T-helper 17 cell (primary cell): Measurements from ENCODE around the gene KCNQ5. TPM values are rescaled to one million over a fixed set of nuclear protein-coding genes. Genes with fewer than 3 reads are reported as not detected.
"Not testable (repeated sequence)": the region's sequence is repeated elsewhere in the genome, so short reads cannot be mapped to it uniquely, and the experiment has no call there.

Experiments
- ATAC-seq: fragments of 150-1000 bp; cut with Tn5 transposase; 2 replicates; pipeline ENCODE4 v1.10.0; 2021; ENCODE audit warnings: mild to moderate bottlenecking, moderate library complexity
- DNase-seq, 3 donors: peaks; one replicate each; pipeline versions ENCODE4 v3.0.0 to v3.0.0-alpha.2; 2020 to 2021
- H3K9me3 ChIP-seq: one replicate; pipeline ENCODE4 v1.7.0; 2013; ENCODE audit warnings: low read length, mild to moderate bottlenecking; ENCODE audit not compliant: control insufficient read depth, poor library complexity, severe bottlenecking
- H3K27ac Mint-ChIP-seq: one replicate; pipeline ENCODE4 v1.8.0; 2022; ENCODE audit warnings: mild to moderate bottlenecking, moderate library complexity, mixed read lengths
- H3K27me3 Mint-ChIP-seq: one replicate; pipeline ENCODE4 v1.8.0; 2022; ENCODE audit warnings: mixed read lengths
- H3K36me3 Mint-ChIP-seq: one replicate; pipeline ENCODE4 v1.8.0; 2022; ENCODE audit warnings: low read depth, mixed read lengths
- H3K4me1 Mint-ChIP-seq: one replicate; pipeline ENCODE4 v1.8.0; 2022; ENCODE audit warnings: mild to moderate bottlenecking, mixed read lengths
- H3K4me3 Mint-ChIP-seq: one replicate; pipeline ENCODE4 v1.8.0; 2022; ENCODE audit warnings: mild to moderate bottlenecking, moderate library complexity, mixed read lengths
- total RNA-seq, 4 donors: library from RNA in 2 of 4; stranded (reverse) in 2 of 4; gene quantifications; one replicate each; pipeline ENCODE4 v1.2.3 and lab custom pipeline; 2022 to 2026

The KCNQ5 gene
- total RNA-seq, 2 donors from 2014 or later, result 1.5 to 3.3 TPM

DNA sequence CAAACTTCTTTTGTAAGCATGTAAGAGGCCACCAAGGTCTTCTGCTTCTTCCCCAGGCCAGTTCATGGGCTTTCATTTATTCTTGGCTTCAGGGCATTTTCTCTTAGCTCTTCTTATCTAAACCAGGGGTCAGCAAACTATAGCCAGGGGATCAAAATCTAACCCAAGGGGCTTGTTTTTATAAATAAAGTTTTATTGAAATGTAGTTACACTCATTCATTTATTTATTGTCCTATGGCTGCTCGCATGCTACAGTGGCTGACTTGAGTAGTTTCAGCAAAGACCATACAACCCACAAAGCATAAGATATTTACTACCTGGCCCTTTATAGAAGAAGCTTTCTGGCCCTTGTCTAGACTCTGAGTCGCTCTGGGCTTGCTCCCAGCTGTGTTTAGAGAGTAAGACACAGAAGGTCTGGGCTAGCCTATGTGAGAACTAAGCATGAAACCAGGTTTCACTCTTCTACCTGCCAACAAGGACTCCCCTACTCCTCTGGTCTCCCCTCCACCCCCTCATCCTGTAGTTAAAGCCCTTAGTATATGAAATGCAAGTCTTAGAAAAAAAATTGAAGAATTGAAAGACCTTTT, 560.2 kb downstream of the KCNQ5 start:
- H3K36me3 Mint-ChIP-seq, result no peaks in the 10 kb centered on the region
- H3K27me3 Mint-ChIP-seq, result peaks cover 28% of the 10 kb centered on the region
- H3K4me1 Mint-ChIP-seq, result peaks cover 8% of the 10 kb centered on the region
- H3K9me3 ChIP-seq, result no peaks in the 10 kb centered on the region
- H3K4me3 Mint-ChIP-seq, result no peak overlapping the region
- DNase-seq, result no peak
- no peak overlapping the region for H3K27ac Mint-ChIP-seq
- ATAC-seq, result no peak

DNA sequence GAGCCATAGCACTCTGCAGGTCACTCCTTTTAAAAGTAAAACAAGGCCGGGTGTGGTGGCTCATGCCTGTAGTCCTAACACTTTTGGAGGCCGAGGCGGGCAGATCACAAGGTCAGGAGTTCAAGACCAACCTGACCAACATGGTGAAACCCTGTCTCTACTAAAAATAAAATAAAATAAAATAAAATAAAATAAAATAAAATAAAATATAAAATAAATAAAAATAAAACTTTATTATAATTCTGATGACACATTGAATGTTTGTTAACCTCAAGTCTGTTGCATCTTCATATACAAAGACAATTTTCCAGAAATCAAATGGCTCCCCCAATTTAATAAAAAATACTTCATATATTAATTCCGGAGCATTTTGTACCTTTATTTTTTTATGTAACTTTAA, 571.4 kb downstream of the KCNQ5 start:
- not testable (repeated sequence) for H3K4me1 Mint-ChIP-seq, H3K27me3 Mint-ChIP-seq, H3K36me3 Mint-ChIP-seq, DNase-seq, H3K27ac Mint-ChIP-seq, ATAC-seq, H3K4me3 Mint-ChIP-seq, H3K9me3 ChIP-seq

DNA sequence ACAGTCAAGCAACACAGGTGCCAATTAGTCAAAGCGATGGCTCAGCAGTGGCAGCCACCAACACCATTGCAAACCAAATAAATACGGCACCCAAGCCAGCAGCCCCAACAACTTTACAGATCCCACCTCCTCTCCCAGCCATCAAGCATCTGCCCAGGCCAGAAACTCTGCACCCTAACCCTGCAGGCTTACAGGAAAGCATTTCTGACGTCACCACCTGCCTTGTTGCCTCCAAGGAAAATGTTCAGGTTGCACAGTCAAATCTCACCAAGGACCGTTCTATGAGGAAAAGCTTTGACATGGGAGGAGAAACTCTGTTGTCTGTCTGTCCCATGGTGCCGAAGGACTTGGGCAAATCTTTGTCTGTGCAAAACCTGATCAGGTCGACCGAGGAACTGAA, 572.9 kb downstream of the KCNQ5 start:
- ATAC-seq (no peak), DNase-seq (no peak)
- H3K36me3 Mint-ChIP-seq, result no peaks in the 10 kb centered on the region
- H3K27me3 Mint-ChIP-seq, result no peaks in the 10 kb centered on the region
- no peaks in the 10 kb centered on the region for H3K9me3 ChIP-seq
- H3K4me1 Mint-ChIP-seq, result no peaks in the 10 kb centered on the region
- H3K27ac Mint-ChIP-seq, result no peak overlapping the region
- H3K4me3 Mint-ChIP-seq, result no peak overlapping the region

DNA sequence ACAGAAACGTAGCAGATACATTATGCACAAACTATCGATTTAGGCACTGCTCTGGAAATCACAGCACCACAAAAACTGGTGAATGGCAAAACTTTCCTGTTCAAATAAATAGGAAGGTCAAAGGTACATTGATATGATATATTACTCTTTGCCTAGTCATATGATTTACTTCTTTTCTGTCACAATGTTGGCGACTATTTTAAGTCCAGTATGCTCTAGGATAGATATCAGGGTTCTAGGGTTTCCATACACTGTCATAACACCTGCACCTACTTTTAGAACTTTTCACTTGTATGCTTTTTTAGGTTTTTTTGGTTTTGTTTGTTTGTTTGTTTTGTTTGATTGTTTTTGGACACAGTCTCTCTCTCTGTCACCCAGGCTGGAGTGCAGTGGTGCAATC, 578.4 kb downstream of the KCNQ5 start:
- H3K36me3 Mint-ChIP-seq, result no peaks in the 10 kb centered on the region
- ATAC-seq, result no peak
- DNase-seq, result no peak
- no peak overlapping the region for H3K27ac Mint-ChIP-seq
- H3K4me3 Mint-ChIP-seq, result no peak overlapping the region
- H3K27me3 Mint-ChIP-seq, result peaks cover 5% of the 10 kb centered on the region
- H3K9me3 ChIP-seq, result no peaks in the 10 kb centered on the region
- H3K4me1 Mint-ChIP-seq, result peaks cover 2% of the 10 kb centered on the region

DNA sequence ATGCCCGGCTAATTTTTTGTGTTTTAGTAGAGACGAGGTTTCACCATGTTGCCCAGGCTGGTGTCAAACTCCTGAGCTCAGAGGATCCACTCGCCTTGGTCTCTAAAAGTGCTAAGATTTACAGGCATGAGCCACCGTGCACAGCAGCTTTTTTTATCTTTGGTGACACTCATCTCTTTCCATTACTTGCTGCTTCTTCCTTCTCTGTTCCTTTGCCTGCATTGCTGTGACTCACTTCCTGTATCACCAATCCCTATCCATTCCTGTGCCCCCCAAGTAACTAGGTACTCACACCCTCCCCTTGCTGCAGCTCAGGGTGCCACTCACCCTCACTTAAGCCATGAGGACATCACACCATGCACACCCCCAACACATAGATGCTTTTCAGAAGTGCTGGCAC, 578.9 kb downstream of the KCNQ5 start:
- no peaks in the 10 kb centered on the region for H3K36me3 Mint-ChIP-seq
- DNase-seq (no peak), ATAC-seq (no peak)
- H3K4me1 Mint-ChIP-seq, result peaks cover 2% of the 10 kb centered on the region
- no peak overlapping the region for H3K4me3 Mint-ChIP-seq
- no peaks in the 10 kb centered on the region for H3K9me3 ChIP-seq
- no peak overlapping the region for H3K27ac Mint-ChIP-seq
- peaks cover 5% of the 10 kb centered on the region for H3K27me3 Mint-ChIP-seq

DNA sequence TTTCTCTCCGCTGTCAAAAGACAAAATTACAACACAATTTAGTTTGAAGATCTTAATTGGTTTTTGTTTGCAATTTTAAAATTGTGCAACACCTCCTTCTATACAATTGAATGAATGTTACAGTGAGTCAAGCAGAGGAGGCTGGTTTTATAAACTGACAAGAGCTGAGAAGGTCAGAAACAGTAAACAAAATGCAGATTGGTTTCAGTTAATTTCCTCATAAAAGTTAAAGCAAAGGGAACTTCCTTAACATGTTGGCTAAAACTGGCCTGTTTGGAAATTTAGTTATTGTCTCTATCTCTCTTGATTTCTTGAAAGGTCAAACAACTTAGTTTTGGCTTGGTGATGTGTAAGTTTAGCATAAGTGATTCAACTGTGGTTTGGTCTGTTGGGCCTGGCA, 581.2 kb downstream of the KCNQ5 start:
- H3K27ac Mint-ChIP-seq, result no peak overlapping the region
- peaks cover 5% of the 10 kb centered on the region for H3K27me3 Mint-ChIP-seq
- H3K9me3 ChIP-seq, result no peaks in the 10 kb centered on the region
- peaks cover 2% of the 10 kb centered on the region for H3K4me1 Mint-ChIP-seq
- no peaks in the 10 kb centered on the region for H3K36me3 Mint-ChIP-seq
- no peak overlapping the region for H3K4me3 Mint-ChIP-seq
- ATAC-seq (no peak), DNase-seq (no peak)

DNA sequence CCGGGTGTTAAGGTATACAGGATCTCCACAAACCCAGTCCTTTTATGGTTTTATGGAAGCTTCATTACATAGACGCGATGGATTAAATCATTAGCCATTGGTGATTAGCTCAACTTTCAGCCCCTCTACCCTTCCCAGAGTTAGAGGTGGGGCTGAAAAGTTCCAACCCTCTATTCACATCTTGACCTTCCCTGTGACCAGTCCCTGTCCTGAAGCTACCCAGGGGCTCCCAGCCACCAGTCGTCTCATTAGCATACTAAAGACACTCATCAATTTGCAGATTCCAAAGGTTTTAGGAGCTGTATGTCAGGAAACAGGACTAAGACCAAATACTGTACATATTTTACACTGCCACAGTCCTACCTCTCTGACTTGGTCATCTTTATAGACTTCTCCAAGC, 582.4 kb downstream of the KCNQ5 start:
- DNase-seq (no peak), ATAC-seq (no peak)
- peaks cover 2% of the 10 kb centered on the region for H3K4me1 Mint-ChIP-seq
- no peaks in the 10 kb centered on the region for H3K36me3 Mint-ChIP-seq
- H3K27ac Mint-ChIP-seq, result no peak overlapping the region
- peaks cover 5% of the 10 kb centered on the region for H3K27me3 Mint-ChIP-seq
- H3K9me3 ChIP-seq, result no peaks in the 10 kb centered on the region
- H3K4me3 Mint-ChIP-seq, result no peak overlapping the region

DNA sequence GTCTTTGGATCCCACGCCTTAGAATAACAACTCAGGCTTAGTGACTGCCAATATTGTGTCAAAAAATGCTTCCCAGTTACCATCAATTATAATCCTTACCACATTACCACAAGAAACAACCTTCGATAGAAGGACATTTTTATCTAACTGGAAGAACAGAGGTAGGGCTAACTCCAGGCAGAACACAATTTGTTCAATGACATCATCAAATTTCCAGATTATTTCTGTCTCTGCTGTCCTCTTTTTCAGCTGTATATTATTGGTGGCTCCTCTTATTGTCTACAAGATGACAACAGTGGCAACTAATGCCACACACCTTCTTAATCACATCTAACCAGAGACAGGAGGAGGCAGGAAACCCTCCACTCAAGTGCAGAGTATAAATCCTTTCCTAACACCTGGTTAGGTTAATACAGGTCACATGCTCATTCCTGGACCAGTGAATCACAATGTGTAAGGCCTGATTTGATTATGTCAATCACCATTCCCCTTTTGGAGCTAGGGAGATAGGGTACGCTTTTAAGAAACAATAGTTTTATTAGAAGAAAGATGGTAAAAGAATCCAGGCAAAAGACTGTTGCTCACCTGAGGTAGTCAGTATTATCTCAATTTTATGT, 585.5 kb downstream of the KCNQ5 start:
- no peak overlapping the region for H3K27ac Mint-ChIP-seq
- H3K9me3 ChIP-seq, result no peaks in the 10 kb centered on the region
- no peaks in the 10 kb centered on the region for H3K27me3 Mint-ChIP-seq
- DNase-seq (no peak), ATAC-seq (no peak)
- H3K36me3 Mint-ChIP-seq, result no peaks in the 10 kb centered on the region
- H3K4me3 Mint-ChIP-seq, result no peak overlapping the region
- H3K4me1 Mint-ChIP-seq, result no peaks in the 10 kb centered on the region

DNA sequence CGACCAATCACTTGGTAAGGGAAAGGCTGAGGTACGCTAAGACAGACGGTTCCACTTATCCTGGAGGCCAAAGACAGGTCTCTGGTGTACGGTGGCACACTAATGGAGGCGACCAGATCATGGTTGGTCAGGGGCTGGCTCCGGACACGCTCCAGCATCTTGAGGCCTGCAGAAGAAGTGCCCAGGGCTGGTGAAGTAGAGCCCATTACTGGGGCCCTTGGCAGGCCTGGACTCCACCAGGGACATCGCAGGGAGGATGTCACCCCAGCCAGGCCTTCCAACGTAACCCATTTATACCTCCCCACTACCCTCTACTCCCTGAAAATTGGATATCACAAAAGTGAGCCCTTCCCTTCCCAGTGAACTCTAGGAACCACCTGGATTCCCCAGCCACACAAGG, 587.3 kb downstream of the KCNQ5 start:
- Mint-ChIP-seq H3K36me3 (no peaks in the 10 kb centered on the region), H3K27me3 (no peaks in the 10 kb centered on the region), H3K27ac (no peak overlapping the region), H3K4me3 (no peak overlapping the region), H3K4me1 (no peaks in the 10 kb centered on the region)
- no peak for ATAC-seq
- DNase-seq, result no peak
- no peaks in the 10 kb centered on the region for H3K9me3 ChIP-seq

DNA sequence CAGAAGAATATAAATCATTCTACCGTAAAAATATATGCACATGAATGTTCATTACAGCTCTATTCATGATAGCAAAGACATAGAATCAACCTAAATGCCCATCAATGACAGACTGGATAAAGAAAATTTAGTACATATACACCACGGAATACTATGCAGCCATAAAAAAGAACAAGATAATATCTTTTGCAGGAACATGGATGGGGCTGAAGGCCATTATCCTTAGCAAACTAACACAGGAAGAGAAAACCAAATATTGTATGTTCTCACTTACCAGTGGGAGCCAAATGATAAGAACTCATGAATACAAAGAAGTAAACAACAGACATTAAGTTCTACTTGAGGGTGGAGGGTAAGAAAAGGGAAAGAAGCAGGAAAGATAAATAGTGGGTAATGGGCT, 595.0 kb downstream of the KCNQ5 start:
- H3K27me3 Mint-ChIP-seq, result peaks cover 4% of the 10 kb centered on the region

DNA sequence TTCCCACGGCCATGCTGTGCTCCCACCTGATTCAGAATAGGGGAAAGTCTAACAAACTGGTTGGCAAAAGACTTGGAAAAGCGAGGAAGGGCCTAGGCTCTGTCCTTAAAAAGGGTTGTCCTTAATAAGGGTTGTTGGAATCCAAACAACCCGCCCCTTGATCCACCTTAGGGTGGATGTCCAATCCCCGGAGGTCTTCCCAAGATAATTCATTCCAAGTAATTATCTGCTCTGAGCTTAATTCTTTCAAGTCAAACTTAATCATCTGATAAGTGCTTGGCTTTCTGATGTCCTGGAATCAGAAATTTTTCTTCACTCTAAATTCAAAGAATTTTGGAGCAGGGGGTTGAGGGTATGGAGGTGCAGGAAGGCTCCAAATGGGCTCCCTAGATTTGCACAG, 603.5 kb downstream of the KCNQ5 start, which contains the start of gene KHDC1L:
TSS of gene KHDC1L (minus strand) at position 101 of the 400 bp plus-strand sequence. CDS start at position 13, 88 bp downstream.
- Mint-ChIP-seq H3K36me3 (no peaks in the 10 kb centered on the region), H3K4me1 (no peaks in the 10 kb centered on the region), H3K27ac (no peak within 1 kb of the TSS), H3K27me3 (no peaks in the 10 kb centered on the region), H3K4me3 (no peak within 1 kb of the TSS)
- ATAC-seq, result no peak
- no peaks in the 10 kb centered on the region for H3K9me3 ChIP-seq
- no peak for DNase-seq

More for the DNA sequence above, 595.0 kb downstream of the KCNQ5 start:
- H3K4me3 Mint-ChIP-seq, result no peak overlapping the region
- DNase-seq (no peak), ATAC-seq (no peak)
- H3K27ac Mint-ChIP-seq, result no peak overlapping the region
- no peaks in the 10 kb centered on the region for H3K4me1 Mint-ChIP-seq
- no peaks in the 10 kb centered on the region for H3K9me3 ChIP-seq
- no peaks in the 10 kb centered on the region for H3K36me3 Mint-ChIP-seq

DNA sequence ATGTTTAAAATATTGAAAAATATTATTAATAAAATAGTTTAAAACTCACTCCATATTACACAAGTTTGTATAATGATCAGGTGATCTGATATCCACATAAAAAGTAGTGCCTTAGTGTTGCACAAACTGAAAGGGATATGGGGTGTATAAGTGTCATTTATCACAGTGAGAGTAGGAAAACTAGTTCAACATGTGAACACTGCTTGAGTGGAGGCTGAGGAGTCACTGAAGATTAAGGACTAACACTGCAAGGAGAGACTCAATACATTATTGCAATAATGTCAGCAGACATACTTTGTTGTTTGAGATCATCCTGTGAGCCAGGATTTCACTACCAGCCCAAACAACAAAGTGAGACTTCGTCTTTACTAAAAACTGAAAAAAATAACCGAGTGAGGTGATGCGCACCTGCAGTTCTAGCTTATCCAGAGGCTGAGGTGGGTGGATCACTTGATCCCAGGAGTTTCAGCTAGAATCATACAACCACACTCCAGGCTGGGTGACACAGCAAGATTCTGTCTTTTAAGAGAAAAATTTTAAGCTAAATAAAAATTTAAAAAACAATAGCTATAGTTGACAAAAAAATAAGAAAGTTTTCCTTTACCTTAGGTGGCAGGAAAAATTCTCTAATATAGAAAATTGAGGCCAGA, 605.9 kb downstream of the KCNQ5 start:
- no peaks in the 10 kb centered on the region for H3K27me3 Mint-ChIP-seq
- ATAC-seq (no peak), DNase-seq (no peak)
- H3K4me3 Mint-ChIP-seq, result no peak overlapping the region
- no peaks in the 10 kb centered on the region for H3K9me3 ChIP-seq
- no peak overlapping the region for H3K27ac Mint-ChIP-seq
- H3K4me1 Mint-ChIP-seq, result no peaks in the 10 kb centered on the region
- H3K36me3 Mint-ChIP-seq, result no peaks in the 10 kb centered on the region

DNA sequence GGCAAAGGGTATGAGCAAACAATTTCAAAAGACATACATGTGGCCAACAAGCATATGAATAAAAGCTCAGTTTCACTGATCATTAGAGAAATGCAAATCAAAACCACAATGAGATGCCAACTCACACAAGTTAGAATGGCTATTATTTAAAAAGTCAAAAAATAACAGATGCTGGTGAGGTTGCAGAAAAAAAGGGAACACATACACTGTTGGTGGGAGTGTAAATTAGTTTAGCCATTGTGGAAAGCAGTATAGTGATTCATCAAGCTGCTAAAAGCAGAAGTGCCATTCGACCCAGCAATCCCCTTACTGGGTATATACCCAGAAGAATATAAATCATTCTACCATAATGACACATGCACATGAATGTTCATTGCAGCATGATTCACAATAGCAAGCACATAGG, 610.1 kb downstream of the KCNQ5 start:
- no peak overlapping the region for H3K27ac Mint-ChIP-seq
- DNase-seq, result no peak

DNA sequence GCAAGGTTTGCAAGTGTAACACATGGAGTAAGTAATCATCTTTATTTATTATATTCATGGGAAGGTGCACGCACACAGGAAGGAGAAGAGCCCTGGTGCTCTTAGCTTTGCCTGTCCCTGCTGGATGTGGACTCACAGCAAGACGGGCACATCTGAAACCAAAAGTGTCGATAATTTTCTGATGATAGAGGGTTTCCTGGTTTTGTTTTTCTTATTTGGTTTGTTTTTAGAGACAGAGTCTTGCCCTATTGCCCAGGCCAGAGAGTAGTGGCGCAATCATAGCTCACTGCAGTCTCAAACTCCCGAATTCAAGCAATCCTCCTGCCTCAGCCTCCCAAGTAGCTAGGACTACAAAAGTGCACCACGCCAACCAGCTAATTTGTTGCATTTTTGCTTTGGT, 611.2 kb downstream of the KCNQ5 start:
- no peak for DNase-seq
- H3K9me3 ChIP-seq, result no peaks in the 10 kb centered on the region
- Mint-ChIP-seq H3K27ac (no peak overlapping the region), H3K4me1 (no peaks in the 10 kb centered on the region), H3K36me3 (no peaks in the 10 kb centered on the region), H3K4me3 (no peak overlapping the region), H3K27me3 (no peaks in the 10 kb centered on the region)
- no peak for ATAC-seq

More for the DNA sequence above, 610.1 kb downstream of the KCNQ5 start:
- no peaks in the 10 kb centered on the region for H3K4me1 Mint-ChIP-seq
- ATAC-seq, result no peak
- no peaks in the 10 kb centered on the region for H3K36me3 Mint-ChIP-seq
- H3K4me3 Mint-ChIP-seq, result peak overlapping the region; percentile 31
- H3K27me3 Mint-ChIP-seq, result no peaks in the 10 kb centered on the region
- H3K9me3 ChIP-seq, result no peaks in the 10 kb centered on the region
